Dedifferentiated amniotic fluid mesenchymal stem cell (primary cell): ENCODE results near the gene GSG1L.
"Not testable (repeated sequence)": the region's sequence is repeated elsewhere in the genome, so short reads cannot be mapped to it uniquely, and the experiment has no call there.

Experiments used
- DNase-seq: peaks from one replicate; pipeline ENCODE4 v3.0.0-alpha.2; 2016; ENCODE audit errors: extremely low spot score

GSG1L gene

GRCh38 chr16:27980919-27981700 is 82.4 kb downstream of the GSG1L start:
- no peak for DNase-seq

GRCh38 chr16:27980076-27980775 is 83.3 kb downstream of the GSG1L start:
- DNase-seq: no peak

- not testable (repeated sequence) for DNase-seq
Observed at GRCh38 chr16:27979668-27980067, 83.8 kb downstream of the GSG1L start.

- DNase-seq: no peak
Observed at GRCh38 chr16:27978876-27979275, 84.6 kb downstream of the GSG1L start.

GRCh38 chr16:27977966-27978365 is 85.5 kb downstream of the GSG1L start:
- no peak for DNase-seq

GRCh38 chr16:27976990-27977389 is 86.5 kb downstream of the GSG1L start:
- no peak for DNase-seq

- DNase-seq: no peak
Observed at GRCh38 chr16:27974896-27975540, 88.5 kb downstream of the GSG1L start.

- no peak for DNase-seq
Observed at GRCh38 chr16:27973678-27974077, 89.8 kb downstream of the GSG1L start.

GRCh38 chr16:27972500-27972899 is 91.0 kb downstream of the GSG1L start:
- no peak for DNase-seq

GRCh38 chr16:27969574-27969973 is 93.9 kb downstream of the GSG1L start:
- DNase-seq: no peak

GRCh38 chr16:27967169-27967568 is 96.3 kb downstream of the GSG1L start:
- DNase-seq: no peak

GRCh38 chr16:27966756-27967155 is 96.8 kb downstream of the GSG1L start:
- no peak for DNase-seq

GRCh38 chr16:27965801-27966200 is 97.7 kb downstream of the GSG1L start:
- no peak for DNase-seq

GRCh38 chr16:27963471-27963965 is 100.0 kb downstream of the GSG1L start:
- DNase-seq: no peak

- DNase-seq: no peak
Observed at GRCh38 chr16:27962197-27962596, 101.3 kb downstream of the GSG1L start.

GRCh38 chr16:27961296-27961620 is 102.3 kb downstream of the GSG1L start:
- no peak for DNase-seq

- no peak for DNase-seq
Observed at GRCh38 chr16:27960619-27961295, 102.8 kb downstream of the GSG1L start.

GRCh38 chr16:27959914-27960313 is 103.6 kb downstream of the GSG1L start:
- no peak for DNase-seq

GRCh38 chr16:27954191-27954590 is 109.3 kb downstream of the GSG1L start:
- DNase-seq: no peak

- DNase-seq: no peak
Observed at GRCh38 chr16:27952811-27953210, 110.7 kb downstream of the GSG1L start.

- DNase-seq: no peak
Observed at GRCh38 chr16:27951489-27952120, 111.9 kb downstream of the GSG1L start.
